Endothelial cell of umbilical vein (primary cell): Measurements from ENCODE around the gene SLA2. TPM values are rescaled to one million over a fixed set of nuclear protein-coding genes. Genes with fewer than 3 reads are reported as not detected.

Experiments
- BruUV-seq: library from RNA; stranded (reverse); fragments of 400-500 nt; replicated peaks from 2 replicates; lab custom pipeline; 2021; lab: Mats Ljungman, UMichigan
- CTCF ChIA-PET: fragments of 300-600, 350-600 bp; sonication (Branson Sonifier 250); formaldehyde crosslinking; loops from one replicate; lab custom pipeline; 2021; ENCODE audit warnings: antibody characterized with exemption, inconsistent platforms; lab: Charles Lee
- POLR2A ChIA-PET: fragments of 300-600, 350-600 bp; sonication (Branson Sonifier 250); formaldehyde crosslinking; loops from one replicate; lab custom pipeline; 2021; ENCODE audit warnings: antibody characterized with exemption, inconsistent platforms; lab: Charles Lee
- DNase-seq: peaks from one replicate; pipeline ENCODE4 v3.0.0-alpha.2; 2011; ENCODE audit warnings: low read depth, low spot score
- FAIRE-seq: peaks from 2 replicates; lab custom pipeline; 2011; peaks lifted over from hg19 to GRCh38; lab: Jason Lieb, UNC
- H2AFZ ChIP-seq: 2 replicates; pipeline ENCODE4 v1.6.0; 2012; ENCODE audit warnings: low read depth, low read length, control low read depth, inconsistent platforms
- H3K27ac ChIP-seq: 2 replicates; pipeline ENCODE4 v1.5.1; 2011; ENCODE audit warnings: low read depth, mild to moderate bottlenecking, control low read depth, low read length, moderate library complexity; ENCODE audit not compliant: insufficient read depth
- H3K27me3 ChIP-seq, 2 experiments: 2 replicates each; pipeline versions ENCODE4 v1.6.0 to v1.6.1; 2011; ENCODE audit warnings: low read length in 2 of 2, mixed read lengths in 1 of 2; ENCODE audit not compliant: control insufficient read depth in 2 of 2, insufficient read depth in 2 of 2
- H3K36me3 ChIP-seq, 2 experiments: 2 replicates in 1 of 2; 3 replicates in 1 of 2; pipeline ENCODE4 v1.5.1; 2011; ENCODE audit warnings: low read length in 2 of 2, mild to moderate bottlenecking in 1 of 2, moderate library complexity in 1 of 2; ENCODE audit not compliant: control insufficient read depth in 2 of 2, insufficient read depth in 2 of 2; ENCODE audit errors: extremely low read depth in 1 of 2
- H3K4me1 ChIP-seq: 3 replicates; pipeline ENCODE4 v1.5.1; 2011; ENCODE audit warnings: mild to moderate bottlenecking, low read length; ENCODE audit not compliant: control insufficient read depth, insufficient read depth; ENCODE audit errors: extremely low read depth
- H3K4me2 ChIP-seq: 2 replicates; pipeline ENCODE4 v1.6.1; 2011; ENCODE audit warnings: low read length, control low read depth, mixed read lengths; ENCODE audit not compliant: insufficient read depth
- H3K4me3 ChIP-seq, 3 experiments: fragments of 200-600 bp in 1 of 3; sonication (generic), shearing (Covaris generic) in 1 of 3; replicated peaks in 1 of 3; 2 replicates each; pipeline ENCODE4 v1.5.1; 2011 to 2016; ENCODE audit warnings: control low read depth in 3 of 3, low read length in 3 of 3, mild to moderate bottlenecking in 2 of 3, inconsistent platforms in 1 of 3, low read depth in 1 of 3, moderate library complexity in 1 of 3; ENCODE audit not compliant: insufficient read depth in 1 of 3
- H3K79me2 ChIP-seq: 2 replicates; pipeline ENCODE4 v1.6.0; 2012; ENCODE audit warnings: low read length, inconsistent platforms; ENCODE audit not compliant: control insufficient read depth, insufficient read depth
- H3K9ac ChIP-seq: replicated peaks from 2 replicates; pipeline ENCODE3; 2011; ENCODE audit warnings: low read length, control low read depth; ENCODE audit not compliant: insufficient read depth; ENCODE audit errors: extremely low read depth
- H3K9me1 ChIP-seq: replicated peaks from 3 replicates; pipeline ENCODE4 v1.6.0; 2011; ENCODE audit warnings: mild to moderate bottlenecking, low read length; ENCODE audit not compliant: control insufficient read depth, insufficient read depth; ENCODE audit errors: extremely low read depth
- H3K9me3 ChIP-seq: replicated peaks from 2 replicates; pipeline ENCODE4 v1.5.1; 2012; ENCODE audit warnings: low read length, inconsistent platforms; ENCODE audit not compliant: control insufficient read depth, insufficient read depth
- H4K20me1 ChIP-seq: replicated peaks from 2 replicates; pipeline ENCODE3; 2011; ENCODE audit warnings: mild to moderate bottlenecking, low read length; ENCODE audit not compliant: control insufficient read depth, insufficient read depth; ENCODE audit errors: extremely low read depth
- FOS ChIP-seq: IDR thresholded peaks from 2 replicates; pipeline ENCODE4 v1.6.1; 2011; ENCODE audit warnings: mild to moderate bottlenecking, low read length, moderate library complexity, borderline replicate concordance; ENCODE audit not compliant: insufficient read depth
- GATA2 ChIP-seq: IDR thresholded peaks from 2 replicates; pipeline ENCODE4 v1.7.0; 2011; ENCODE audit warnings: low read depth, mild to moderate bottlenecking, moderate library complexity, mixed read lengths, low read length; ENCODE audit not compliant: insufficient read length, insufficient read depth
- JUN ChIP-seq: IDR thresholded peaks from 2 replicates; pipeline ENCODE4 v1.6.1; 2011; ENCODE audit warnings: borderline replicate concordance, low read depth; ENCODE audit not compliant: insufficient read length, insufficient read depth
- MYC ChIP-seq: IDR thresholded peaks from one replicate; pipeline ENCODE4 v1.6.1; 2011; ENCODE audit warnings: mild to moderate bottlenecking, low read depth, low read length
- POLR2A ChIP-seq: IDR thresholded peaks from 2 replicates; pipeline ENCODE4 v1.6.1; 2012; ENCODE audit warnings: low read depth, mild to moderate bottlenecking, control low read depth, low read length
- dilution Hi-C: fragments of 300-500 bp; cut with MboI; formaldehyde crosslinking; loops from one replicate; pipeline ENCODE4 v1.15.0; 2019; ENCODE audit warnings: low sequenced_read_pairs; ENCODE audit not compliant: extremely low pct_ligation_motif_present
- intact Hi-C: fragments of 100-400 bp; cut with micrococcal nuclease; formaldehyde crosslinking; loops from one replicate; pipeline ENCODE4 v1.10.0; 2022
- polyA plus RNA-seq, 4 experiments: library from polyadenylated mRNA; depleted of rRNA in 3 of 4; stranded (reverse) in 3 of 4; unstranded in 1 of 4; fragments of >200 nt; gene quantifications; 2 replicates each; pipeline versions ENCODE4 v1.2.1 to v1.2.3, GENCODE V29; 2011 to 2012; ENCODE audit warnings: missing spikeins in 1 of 4
- total RNA-seq: library from RNA; stranded (reverse); gene quantifications from 2 replicates; pipeline ENCODE4 v1.2.3, GENCODE V29; 2021
- TF ChIP-seq, protein P1 (sequence below), 2 donors: IDR thresholded peaks; 1 replicate in 1 of 2; 2 replicates in 1 of 2; pipeline ENCODE4 v1.5.1; 2011; ENCODE audit warnings: low read length in 2 of 2, mild to moderate bottlenecking in 2 of 2, moderate library complexity in 2 of 2, control low read depth in 1 of 2, inconsistent platforms in 1 of 2, low read depth in 1 of 2; ENCODE audit not compliant: insufficient read depth in 1 of 2; ENCODE audit errors: extremely low read depth in 1 of 2
- TF ChIP-seq, protein P2 (sequence below): IDR thresholded peaks from 2 replicates; pipeline ENCODE4 v1.6.1; 2011; ENCODE audit not compliant: insufficient read depth, insufficient read length

SLA2 gene
- total and polyA plus RNA-seq, 2 donors (not counting 3 experiments of a cell fraction or from before 2014, with no cell fraction given) = not detected

DNA sequence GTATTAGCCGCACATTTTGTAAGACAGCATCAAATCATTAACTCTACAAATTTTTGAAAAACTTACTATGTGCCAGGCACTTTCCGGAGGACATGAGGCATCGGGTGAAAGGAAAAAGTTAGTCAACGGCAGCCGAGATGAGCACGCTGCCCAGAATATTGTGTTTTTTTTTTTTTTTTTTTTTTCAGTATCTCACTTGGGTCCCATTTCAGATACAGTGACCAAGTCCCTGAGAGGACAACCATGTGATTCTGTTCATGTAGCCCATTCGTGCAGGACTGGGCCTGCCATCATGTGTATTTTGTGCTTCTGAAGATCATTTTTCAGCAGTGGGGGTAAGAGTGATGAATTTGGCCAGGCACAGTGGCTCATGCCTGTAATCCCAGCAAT lies 1.3 kb downstream of the SLA2 start:
- CTCF ChIA-PET = no interaction called here
- TF ChIP-seq MYC (no peak), FOS (no peak), GATA2 (no peak), JUN (no peak), POLR2A (no peak)
- TF ChIP-seq, protein P1, sequence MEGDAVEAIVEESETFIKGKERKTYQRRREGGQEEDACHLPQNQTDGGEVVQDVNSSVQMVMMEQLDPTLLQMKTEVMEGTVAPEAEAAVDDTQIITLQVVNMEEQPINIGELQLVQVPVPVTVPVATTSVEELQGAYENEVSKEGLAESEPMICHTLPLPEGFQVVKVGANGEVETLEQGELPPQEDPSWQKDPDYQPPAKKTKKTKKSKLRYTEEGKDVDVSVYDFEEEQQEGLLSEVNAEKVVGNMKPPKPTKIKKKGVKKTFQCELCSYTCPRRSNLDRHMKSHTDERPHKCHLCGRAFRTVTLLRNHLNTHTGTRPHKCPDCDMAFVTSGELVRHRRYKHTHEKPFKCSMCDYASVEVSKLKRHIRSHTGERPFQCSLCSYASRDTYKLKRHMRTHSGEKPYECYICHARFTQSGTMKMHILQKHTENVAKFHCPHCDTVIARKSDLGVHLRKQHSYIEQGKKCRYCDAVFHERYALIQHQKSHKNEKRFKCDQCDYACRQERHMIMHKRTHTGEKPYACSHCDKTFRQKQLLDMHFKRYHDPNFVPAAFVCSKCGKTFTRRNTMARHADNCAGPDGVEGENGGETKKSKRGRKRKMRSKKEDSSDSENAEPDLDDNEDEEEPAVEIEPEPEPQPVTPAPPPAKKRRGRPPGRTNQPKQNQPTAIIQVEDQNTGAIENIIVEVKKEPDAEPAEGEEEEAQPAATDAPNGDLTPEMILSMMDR (IDR thresholded peaks at IDR 0.05; ENCODE audit: extremely low read depth in 1 of 2, insufficient read depth in 1 of 2, low read depth in 1 of 2, low read length in 2 of 2) = no peak
- TF ChIP-seq, protein P2, sequence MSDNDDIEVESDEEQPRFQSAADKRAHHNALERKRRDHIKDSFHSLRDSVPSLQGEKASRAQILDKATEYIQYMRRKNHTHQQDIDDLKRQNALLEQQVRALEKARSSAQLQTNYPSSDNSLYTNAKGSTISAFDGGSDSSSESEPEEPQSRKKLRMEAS = no peak

More for the DNA sequence above, 1.3 kb downstream of the SLA2 start:
- Histone ChIP-seq H3K27me3 (no peaks in the 10 kb centered on the region), H3K27ac (no peak overlapping the region), H3K36me3 (no peaks in the 10 kb centered on the region), H3K4me3 (no peak overlapping the region), H3K4me2 (no peak overlapping the region), H4K20me1 (no peaks in the 10 kb centered on the region), H3K79me2 (no peaks in the 10 kb centered on the region), H3K4me1 (no peaks in the 10 kb centered on the region), H2AFZ (no peak overlapping the region), H3K9ac (no peak overlapping the region), H3K9me1 (no peaks in the 10 kb centered on the region), H3K9me3 (no peaks in the 10 kb centered on the region)
- POLR2A ChIA-PET = no interaction called here
- no peak for DNase-seq
- intact Hi-C loops (no loop called here), dilution Hi-C loops (no loop called here)
- BruUV-seq = no TSS peak
- FAIRE-seq = no peak
